ENCODE measurements around the gene PP2D1. TPM values are rescaled to one million over a fixed set of nuclear protein-coding genes. Genes with fewer than 3 reads are reported as not detected.
"Not testable (repeated sequence)": the region's sequence is repeated elsewhere in the genome, so short reads cannot be mapped to it uniquely, and the experiment has no call there.

The PP2D1 gene, protein sequence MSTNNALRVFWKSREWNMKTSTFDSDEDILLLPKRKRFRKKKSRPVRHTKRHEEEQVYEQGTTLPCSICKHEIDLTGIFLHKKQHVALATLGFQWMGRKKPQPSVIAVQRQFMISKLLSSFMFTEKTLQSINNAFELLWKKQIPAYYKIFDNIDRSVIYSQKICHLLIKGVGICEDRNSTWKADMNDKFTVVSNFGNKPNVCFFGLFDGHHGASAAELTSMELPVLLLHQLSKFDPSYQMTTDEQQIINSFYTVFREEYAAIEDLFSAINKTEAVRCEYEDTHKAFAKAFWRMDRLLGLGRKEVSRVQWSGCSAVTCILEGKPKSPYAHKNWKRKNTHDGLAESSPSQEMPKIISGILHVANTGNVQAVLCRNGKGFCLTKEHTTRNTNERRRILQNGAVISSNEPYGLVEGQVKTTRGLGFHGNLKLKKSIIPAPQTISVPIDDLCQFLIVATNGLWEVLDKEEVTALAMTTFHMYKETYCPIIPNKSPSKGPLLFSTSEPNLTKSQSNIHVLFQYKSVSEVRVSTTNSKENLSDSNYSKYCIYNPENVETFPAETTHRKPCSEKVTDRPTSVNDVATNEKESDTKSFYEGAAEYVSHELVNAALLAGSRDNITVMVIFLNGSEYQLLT
- not detected for total RNA-seq

- H3K27ac Mint-ChIP-seq: no peak within 1 kb of the TSS
- H3K9me3 Mint-ChIP-seq: no peaks in the 10 kb centered on the region
- no peaks in the 10 kb centered on the region for H3K36me3 Mint-ChIP-seq
- DNase-seq (ENCODE audit: low spot score in 2 of 2) (no peak), ATAC-seq (no peak)
Measured at GRCh38 chr3:20012164-20012563, at the start of gene PP2D1. Gene PP2D1, minus strand, starts transcription at chr3:20012264. Its CDS starts 192 bp downstream, at chr3:20012072.

GRCh38 chr3:20060974-20061685, 49.1 kb upstream of the PP2D1 start:
- no peaks in the 10 kb centered on the region for H3K9me3 Mint-ChIP-seq
- DNase-seq (ENCODE audit: low spot score in 2 of 2) (no peak), ATAC-seq (peak; percentile 68 to 70)
- H3K27ac Mint-ChIP-seq: no peak overlapping the region
- no peaks in the 10 kb centered on the region for H3K36me3 Mint-ChIP-seq

- DNase-seq (ENCODE audit: low spot score in 2 of 2) (no peak), ATAC-seq (no peak)
- Mint-ChIP-seq H3K27ac (no peak overlapping the region), H3K36me3 (no peaks in the 10 kb centered on the region), H3K9me3 (no peaks in the 10 kb centered on the region)
Measured at GRCh38 chr3:20059929-20060328, 47.9 kb upstream of the PP2D1 start.

DNA sequence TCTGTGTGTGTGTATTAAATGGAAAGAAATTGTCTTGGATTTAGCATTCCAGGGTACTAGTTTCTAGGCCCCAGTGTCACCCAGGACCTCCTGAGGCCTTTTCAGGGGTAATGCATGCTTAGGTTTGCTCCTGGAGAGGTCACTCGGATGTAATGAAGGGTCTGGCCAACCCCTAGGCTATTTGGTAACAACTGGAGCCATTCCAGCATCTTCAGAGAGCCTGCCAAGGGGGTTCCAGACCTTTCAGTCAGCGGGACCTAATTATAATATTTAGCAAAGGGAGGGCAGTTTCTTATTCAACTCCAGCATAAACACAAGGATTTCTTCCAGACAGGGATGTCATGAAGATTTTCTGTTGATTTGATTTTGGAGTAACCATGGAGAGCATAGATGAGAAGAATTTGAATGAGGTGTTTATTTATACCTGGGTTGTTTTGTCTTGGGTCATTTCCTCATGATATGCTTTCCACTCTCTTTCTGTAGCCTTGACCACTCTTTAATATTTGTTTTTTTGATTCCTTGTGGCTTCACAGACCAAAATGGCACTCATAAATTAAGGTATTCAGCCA, 45.6 kb upstream of the PP2D1 start:
- Mint-ChIP-seq H3K9me3 (no peaks in the 10 kb centered on the region), H3K36me3 (no peaks in the 10 kb centered on the region), H3K27ac (peak overlapping the region in 1 of 2 donors; percentile 33)
- DNase-seq (ENCODE audit: low spot score in 2 of 2) (no peak), ATAC-seq (no peak)

DNA sequence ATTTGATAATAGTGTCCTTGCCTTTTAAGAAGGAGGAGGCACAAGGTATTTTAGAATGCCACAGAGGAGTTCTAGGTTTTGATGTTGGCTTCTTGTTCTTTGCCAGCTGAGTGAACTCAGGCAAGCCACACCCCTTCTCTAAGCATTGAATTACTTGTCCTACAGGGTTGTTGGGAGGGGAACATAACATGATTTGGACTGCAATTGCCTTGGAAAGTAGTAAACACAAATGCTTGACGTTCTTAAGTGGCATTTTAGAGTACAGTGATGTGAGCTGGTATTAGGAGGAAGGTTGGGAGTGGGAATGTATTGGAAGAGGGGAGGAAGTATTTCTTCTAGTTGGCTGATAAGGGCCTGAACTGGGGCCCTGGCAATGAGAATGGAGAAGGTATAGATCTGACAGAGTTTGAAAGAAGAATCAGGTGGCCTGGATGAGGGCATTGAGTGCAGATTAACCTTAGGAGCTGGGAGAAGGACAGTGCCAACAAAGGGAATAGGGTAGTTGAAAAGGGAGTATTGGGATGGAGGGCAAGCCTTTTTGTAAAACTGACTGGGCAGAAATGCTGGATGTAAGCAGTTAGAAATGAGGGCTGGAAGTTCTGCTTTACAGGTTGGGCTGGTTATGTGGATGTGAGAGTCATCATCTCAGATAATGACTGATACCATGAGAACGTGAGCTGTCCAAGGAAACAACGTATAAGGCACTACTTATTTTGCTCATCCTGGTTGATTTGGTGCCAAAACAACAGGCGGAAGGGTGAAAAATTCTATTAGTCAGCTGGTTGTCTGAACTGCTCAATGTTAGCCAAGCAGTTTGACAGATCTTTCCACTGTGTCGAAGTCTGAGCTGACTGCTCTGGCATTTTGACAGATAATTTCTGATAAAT, 44.9 kb upstream of the PP2D1 start:
- ATAC-seq: peak; percentile 46 to 68

DNA sequence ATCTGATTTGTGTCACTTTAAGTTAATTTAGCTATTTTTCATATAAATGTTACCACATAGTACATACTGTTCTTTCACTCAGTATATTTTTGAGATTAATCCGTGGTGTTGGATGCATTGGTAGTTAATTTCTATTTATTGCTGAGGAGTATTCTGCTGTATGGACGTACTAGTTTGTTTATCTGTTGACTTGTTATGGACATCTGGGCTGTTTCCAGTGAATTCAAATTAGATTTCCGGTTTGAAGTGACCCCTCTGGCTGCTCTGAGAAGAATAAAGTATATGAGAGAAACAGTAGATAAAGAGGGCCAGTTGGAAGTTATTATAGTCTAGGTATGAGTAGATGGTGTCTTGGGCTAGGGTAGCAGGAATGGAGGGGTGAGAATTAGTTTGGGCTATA, 43.8 kb upstream of the PP2D1 start:
- H3K27ac Mint-ChIP-seq: no peak overlapping the region
- no peaks in the 10 kb centered on the region for H3K9me3 Mint-ChIP-seq
- no peak for DNase-seq (ENCODE audit: low spot score in 2 of 2)
- H3K36me3 Mint-ChIP-seq: no peaks in the 10 kb centered on the region
- ATAC-seq: no peak

More for the DNA sequence above, 44.9 kb upstream of the PP2D1 start:
- peak overlapping the region in 1 of 2 donors; percentile 33 for H3K27ac Mint-ChIP-seq
- DNase-seq (ENCODE audit: low spot score in 2 of 2): peak in 1 of 2 donors; percentile 33
- H3K36me3 Mint-ChIP-seq: no peaks in the 10 kb centered on the region
- H3K9me3 Mint-ChIP-seq: no peaks in the 10 kb centered on the region

DNA sequence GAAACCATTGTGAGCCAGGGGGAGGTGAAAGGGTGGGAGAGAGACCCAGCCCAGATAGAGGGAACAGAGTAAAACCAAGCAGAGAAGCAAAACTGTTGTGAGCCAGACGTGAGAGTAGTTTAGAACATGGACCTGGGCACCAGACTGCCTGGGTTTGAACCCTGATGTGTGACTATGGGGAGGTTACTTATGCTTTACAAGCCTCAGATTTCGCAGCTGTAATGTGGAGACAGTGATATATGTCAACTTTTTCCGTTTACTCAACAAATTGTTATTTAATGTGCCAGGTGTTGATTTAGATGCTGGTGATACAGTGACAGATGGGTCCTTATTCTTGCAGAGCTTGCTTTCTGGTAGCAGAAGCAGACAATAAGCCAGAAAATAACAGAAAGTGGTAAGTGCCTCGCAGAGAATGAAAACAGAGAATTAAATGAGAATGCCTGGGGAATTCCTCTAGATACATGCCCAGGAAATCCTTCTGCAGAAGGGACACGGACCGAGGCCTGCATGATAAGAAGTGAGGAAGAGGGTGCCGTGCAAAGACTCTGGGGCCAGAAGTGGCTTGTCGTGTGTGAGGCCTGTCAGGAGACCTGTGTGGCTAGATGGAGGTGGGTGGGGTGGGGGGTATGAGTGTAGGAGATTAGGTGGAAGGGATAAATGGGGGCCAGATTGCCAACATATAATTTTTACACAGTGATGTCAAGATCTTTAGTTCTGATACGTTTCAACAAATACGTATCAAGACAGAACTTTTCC, 43.1 kb upstream of the PP2D1 start:
- no peak overlapping the region for H3K27ac Mint-ChIP-seq
- H3K9me3 Mint-ChIP-seq: no peaks in the 10 kb centered on the region
- H3K36me3 Mint-ChIP-seq: no peaks in the 10 kb centered on the region
- ATAC-seq (peak in 1 of 2 donors; percentile 9), DNase-seq (ENCODE audit: low spot score in 2 of 2) (no peak)

DNA sequence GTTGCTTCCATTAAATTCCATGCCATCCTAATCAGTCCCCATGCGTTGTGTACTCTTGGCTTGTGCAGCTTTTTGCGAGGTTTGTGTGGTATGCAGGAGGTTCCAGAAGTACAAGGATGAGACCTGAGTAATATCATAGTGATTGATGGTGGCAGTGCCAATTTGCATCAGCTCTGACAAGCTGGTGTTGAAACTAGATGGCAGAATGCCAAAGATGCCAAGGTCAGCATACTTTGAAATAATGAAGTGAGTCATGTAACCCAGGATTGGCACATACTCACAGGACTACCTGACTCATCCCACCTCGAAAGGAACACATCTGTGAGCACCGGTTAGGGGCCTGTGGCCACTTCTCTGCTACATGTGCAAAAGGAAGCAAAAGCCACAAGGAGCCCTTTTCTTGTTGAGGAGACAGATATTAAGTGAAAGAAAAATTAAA, 42.5 kb upstream of the PP2D1 start:
- H3K9me3 Mint-ChIP-seq: no peaks in the 10 kb centered on the region
- H3K36me3 Mint-ChIP-seq: no peaks in the 10 kb centered on the region
- peak; percentile 90 to 93 for ATAC-seq
- H3K27ac Mint-ChIP-seq: no peak overlapping the region
- peak; percentile 68 to 83 for DNase-seq (ENCODE audit: low spot score in 2 of 2)

GRCh38 chr3:20052851-20053250, 40.8 kb upstream of the PP2D1 start:
- DNase-seq (ENCODE audit: low spot score in 2 of 2): no peak
- Mint-ChIP-seq H3K27ac (peak overlapping the region in 1 of 2 donors; percentile 40), H3K9me3 (no peaks in the 10 kb centered on the region), H3K36me3 (no peaks in the 10 kb centered on the region)
- no peak for ATAC-seq

DNA sequence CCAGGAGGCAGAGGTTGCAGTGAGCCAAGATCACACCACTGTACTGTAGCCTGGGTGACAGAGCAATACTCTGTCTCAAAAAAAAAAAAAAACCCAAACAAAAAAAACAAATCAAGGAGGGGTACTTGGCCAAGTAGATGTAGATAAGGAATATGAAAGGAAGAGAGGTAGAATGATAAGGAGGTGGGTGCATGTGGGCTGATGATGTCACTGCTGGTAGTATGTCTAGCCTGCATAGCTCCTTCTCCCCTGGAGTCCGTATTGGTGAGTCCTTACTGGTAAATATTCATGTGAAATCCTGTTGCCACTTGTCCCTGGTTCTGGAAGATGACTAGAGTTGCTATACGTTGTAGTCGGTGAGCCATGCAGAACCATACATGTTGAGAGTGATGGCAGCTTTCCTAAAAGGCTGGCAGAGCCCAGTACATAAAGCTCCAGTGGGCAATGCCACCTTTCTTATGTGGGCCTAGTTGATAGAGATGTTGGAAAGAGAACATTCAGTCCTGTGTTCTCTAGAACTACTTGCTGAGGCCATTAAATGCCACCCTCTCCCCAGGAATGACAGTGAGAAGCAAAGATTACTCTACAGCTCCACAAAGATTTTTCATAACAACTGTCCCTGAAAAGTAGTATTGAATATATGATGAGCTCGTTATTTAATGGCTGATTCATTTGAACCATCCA, 39.2 kb upstream of the PP2D1 start:
- DNase-seq (ENCODE audit: low spot score in 2 of 2): no peak
- no peak for ATAC-seq
- Mint-ChIP-seq H3K36me3 (no peaks in the 10 kb centered on the region), H3K9me3 (no peaks in the 10 kb centered on the region), H3K27ac (no peak overlapping the region)

DNA sequence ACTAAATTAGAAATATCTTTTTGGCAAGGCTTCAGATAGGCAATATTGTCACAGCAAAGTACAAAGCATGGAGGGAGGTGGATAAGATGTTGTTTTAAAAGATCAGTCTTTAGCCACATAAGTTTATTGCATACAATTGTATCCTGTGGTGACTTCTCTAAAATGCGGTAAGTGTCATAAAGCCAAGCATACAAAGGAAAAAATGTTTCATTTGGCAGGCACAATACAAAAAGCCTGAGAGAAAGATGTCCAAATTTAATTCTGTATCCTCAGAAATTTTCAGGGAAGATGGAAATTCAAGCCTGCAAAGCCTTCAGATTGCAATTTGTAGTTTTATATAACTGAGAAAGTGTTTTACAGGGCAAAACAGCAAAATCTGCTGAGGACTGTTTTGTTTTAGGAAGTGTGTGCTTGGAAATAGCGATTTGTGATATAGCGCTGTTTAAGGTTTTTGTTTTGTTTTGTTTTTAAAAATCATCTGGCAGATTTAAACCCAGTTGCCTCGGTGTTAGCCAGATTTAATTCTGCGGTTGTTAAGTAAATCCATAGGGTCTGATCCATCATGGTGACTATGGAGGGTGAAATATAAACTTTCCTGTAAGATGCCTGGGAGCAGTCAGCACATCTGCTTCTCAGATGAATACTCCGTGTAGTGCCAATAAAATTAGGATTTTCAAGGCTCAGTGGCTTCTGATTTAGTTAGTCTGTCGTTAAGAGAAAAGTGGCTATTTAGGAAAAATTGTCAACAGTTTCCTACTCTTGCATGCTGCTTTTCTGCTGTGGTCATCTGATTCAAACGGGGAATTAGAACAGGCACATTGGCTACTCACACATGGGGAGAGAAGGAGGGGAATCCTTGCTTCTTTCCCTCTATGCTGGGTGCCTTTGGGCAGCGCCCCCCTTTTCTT, 36.2 kb upstream of the PP2D1 start:
- ATAC-seq: no peak
- H3K27ac Mint-ChIP-seq: no peak overlapping the region
- H3K9me3 Mint-ChIP-seq: no peaks in the 10 kb centered on the region
- no peaks in the 10 kb centered on the region for H3K36me3 Mint-ChIP-seq
- no peak for DNase-seq (ENCODE audit: low spot score in 2 of 2)

- no peaks in the 10 kb centered on the region for H3K9me3 Mint-ChIP-seq
- H3K36me3 Mint-ChIP-seq: no peaks in the 10 kb centered on the region
- H3K27ac Mint-ChIP-seq: no peak overlapping the region
- DNase-seq (ENCODE audit: low spot score in 2 of 2) (no peak), ATAC-seq (peak in 1 of 2 donors; percentile 43)
Measured at GRCh38 chr3:20047341-20047779, 35.3 kb upstream of the PP2D1 start.

- no peak for DNase-seq (ENCODE audit: low spot score in 2 of 2)
- Mint-ChIP-seq H3K36me3 (no peaks in the 10 kb centered on the region), H3K27ac (no peak overlapping the region), H3K9me3 (no peaks in the 10 kb centered on the region)
- ATAC-seq: no peak
Measured at GRCh38 chr3:20046556-20046955, 34.5 kb upstream of the PP2D1 start.

DNA sequence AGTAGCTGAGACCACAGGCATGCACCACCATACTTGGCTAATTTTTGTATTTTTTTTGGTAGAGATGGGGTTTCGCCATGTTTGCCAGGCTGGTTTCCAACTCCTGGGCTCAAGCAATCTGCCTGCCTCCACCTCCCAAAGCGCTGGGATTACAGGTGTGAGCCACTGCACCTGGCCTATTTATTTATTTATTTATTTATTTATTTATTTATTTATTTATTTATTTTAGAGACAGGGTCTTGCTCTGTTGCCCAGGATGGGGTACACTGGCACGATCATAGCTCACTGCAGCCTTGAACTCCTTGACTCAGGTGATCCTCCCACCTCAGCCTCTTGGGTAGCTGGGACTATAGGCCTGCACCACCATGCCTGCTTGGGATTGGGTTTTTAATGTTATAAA, 33.1 kb upstream of the PP2D1 start:
- H3K27ac Mint-ChIP-seq; H3K36me3 Mint-ChIP-seq; H3K9me3 Mint-ChIP-seq; DNase-seq (ENCODE audit: low spot score in 2 of 2); ATAC-seq: not testable (repeated sequence)

Measured in activated naive CD4-positive, alpha-beta T cell treated with anti-CD3 and anti-CD28 coated beads, Interleukin-2, amount 50 U/mL, for 72 hours (primary cell).